KG1 (cell line): ENCODE data around the gene POU2AF2.

ENCODE experiments used
- DNase-seq: peaks from one replicate; lab custom pipeline; 2025; lab: John Stamatoyannopoulos, UW

Gene POU2AF2

DNA sequence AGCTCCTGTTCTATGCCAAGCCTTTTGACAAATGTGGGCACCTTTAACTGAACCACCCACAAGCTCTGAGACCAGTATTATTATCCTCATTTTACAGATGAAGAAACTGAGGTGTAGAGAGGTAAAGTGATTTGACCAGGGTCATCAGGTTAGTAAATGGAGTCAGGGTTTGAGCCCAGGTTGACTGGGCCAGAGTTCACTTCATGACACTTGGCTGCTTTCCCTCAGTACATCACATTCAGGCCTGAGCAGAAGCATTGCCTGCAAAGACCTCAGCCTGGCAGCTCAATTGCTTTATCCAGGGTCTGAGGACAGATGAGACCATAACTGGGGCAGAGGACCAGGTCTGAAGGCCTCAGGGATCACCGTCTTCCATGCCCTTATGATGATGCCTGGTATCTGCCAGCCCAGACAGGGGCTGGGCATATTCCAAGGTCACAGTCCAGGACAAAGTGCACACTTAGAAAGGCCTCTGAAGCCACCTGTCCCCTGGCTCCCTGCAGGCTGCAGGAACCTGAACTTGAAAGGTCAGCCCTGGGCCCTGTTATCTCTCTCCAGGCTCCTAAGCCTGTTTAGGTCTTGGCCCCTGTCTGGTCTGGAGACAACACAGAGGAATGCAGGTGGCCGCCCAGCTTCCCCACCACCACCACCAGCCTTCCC lies 84.8 kb downstream of the POU2AF2 start:
- DNase-seq: no peak

DNA sequence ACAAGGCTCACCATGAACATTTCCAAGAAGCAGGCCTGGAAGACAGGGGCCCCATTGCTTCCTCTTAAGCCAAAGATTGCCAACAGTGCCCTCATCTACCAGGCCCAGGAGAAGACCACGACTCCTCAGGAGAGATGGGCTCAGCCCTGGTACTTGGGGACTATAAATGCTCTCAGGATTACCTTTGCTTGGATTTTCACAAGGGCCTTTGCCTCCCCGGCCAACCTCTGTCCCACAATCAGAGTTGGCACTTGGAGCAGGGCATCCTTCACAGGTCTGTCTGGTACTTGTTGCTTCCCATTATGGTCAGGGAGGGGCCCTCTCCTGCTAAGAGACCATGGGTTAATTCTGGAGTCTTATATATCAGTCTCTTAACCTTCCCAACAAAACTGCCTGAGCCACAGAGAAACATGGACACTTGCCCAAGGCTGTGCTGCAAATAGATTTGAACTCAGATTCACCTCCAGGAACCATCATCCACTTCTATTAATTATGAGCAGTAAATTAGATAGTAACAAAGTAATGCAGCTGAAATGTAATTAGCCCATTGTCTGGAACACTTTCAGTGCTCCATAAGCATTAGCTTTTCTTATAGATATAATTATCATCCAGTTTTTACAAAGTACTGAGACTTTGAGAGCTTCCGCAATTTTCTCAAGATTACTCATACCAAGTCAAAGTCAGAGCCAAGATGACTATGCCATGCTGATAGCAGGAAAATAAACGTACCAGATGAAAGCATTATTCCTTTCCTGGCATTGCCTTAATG lies 86.4 kb downstream of the POU2AF2 start:
- DNase-seq: no peak

DNA sequence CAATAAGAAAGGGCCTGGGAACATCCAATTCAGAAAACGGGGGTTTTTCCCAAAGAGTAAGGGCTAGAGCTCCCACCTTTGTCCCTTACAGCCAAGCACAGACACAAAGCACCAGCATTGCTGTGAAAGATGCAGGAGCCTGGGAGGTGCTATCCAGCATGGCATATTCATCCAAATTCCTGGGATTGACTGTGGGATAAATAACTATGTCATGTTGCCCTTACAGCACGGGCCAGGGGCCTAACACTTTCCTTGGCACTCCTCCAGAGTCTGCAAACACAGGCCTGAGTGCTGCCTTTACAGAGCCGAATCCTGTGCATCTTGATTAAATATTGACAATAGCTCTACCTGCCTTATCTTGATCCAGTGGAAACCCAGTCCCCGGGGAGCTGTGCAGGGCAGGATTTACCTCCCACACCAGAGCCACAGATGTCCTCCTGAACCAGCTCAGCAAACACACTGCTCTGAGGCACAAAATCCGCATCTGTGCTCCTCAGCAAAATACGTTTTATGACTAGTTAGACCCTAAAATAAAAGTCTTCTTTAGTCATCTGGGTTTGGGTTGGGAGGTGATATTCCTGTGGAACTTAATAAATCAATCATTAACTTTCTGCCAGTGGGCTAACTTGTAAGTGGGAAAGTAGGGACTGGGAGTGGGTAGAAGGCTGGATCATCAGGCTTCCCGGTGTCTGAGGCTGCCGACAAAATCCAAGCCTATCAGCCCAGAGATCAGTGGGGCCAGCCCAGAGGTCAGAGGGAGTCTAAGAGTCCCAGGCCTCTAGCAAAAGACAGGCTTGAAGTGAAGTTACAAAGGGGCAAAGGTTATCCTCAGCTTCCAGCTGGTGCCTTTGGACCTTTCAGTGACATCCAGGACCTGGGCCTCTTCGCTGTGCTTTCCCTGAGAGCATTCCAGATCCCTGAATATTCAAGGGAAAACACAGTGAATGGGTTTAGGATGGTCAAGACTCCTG lies 89.3 kb downstream of the POU2AF2 start:
- no peak for DNase-seq

DNA sequence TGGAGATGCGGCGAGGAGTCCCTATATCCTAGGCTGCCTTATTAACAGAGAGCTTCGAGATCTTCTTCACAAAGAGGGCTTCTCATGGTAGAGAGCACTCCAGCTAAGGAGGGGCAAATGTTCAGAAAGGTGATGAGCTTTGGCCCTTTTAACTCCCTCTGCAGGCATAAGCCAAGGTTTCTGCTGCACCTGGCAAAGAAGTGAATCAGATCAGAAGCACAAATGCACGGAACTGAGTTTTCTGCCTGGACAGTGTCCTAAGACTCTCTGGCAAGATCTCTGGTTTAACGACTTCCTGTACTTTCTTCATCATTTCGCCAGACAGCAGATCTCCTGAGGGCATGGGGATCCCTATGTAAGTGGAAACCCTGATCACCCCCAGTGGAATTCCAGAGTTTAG lies 90.0 kb downstream of the POU2AF2 start:
- no peak for DNase-seq
